Nephron (organoid): ENCODE results near the gene BBIP1.

Source experiments
- H3K27ac Mint-ChIP-seq, 3 experiments: 2 replicates each; pipeline ENCODE4 v1.8.0; 2020; ENCODE audit warnings: mixed read lengths in 3 of 3, mild to moderate bottlenecking in 2 of 3, moderate library complexity in 1 of 3
- H3K27me3 Mint-ChIP-seq: 2 replicates; pipeline ENCODE4 v1.8.0; 2021; ENCODE audit warnings: low read depth, mild to moderate bottlenecking, moderate library complexity, mixed read lengths
- H3K36me3 Mint-ChIP-seq: 2 replicates; pipeline ENCODE4 v1.8.0; 2020; ENCODE audit warnings: low read depth, mixed read lengths
- H3K4me1 Mint-ChIP-seq: 2 replicates; pipeline ENCODE4 v1.8.0; 2020; ENCODE audit warnings: mixed read lengths
- H3K4me3 Mint-ChIP-seq, 3 experiments: 2 replicates each; pipeline ENCODE4 v1.8.0; 2020; ENCODE audit warnings: mild to moderate bottlenecking in 3 of 3, mixed read lengths in 3 of 3, moderate library complexity in 2 of 3
- H3K9me3 Mint-ChIP-seq: 2 replicates; pipeline ENCODE4 v1.8.0; 2020; ENCODE audit warnings: mixed read lengths
- CTCF ChIP-seq, 3 experiments: fragments of 200-600 bp; sonication (generic); IDR thresholded peaks; one replicate each; pipeline ENCODE4 v1.5.0; 2021; ENCODE audit warnings: antibody characterized with exemption in 3 of 3; ENCODE audit not compliant: unreplicated experiment in 3 of 3

The BBIP1 gene

GRCh38 chr10:110964681-110965080 lies 45.7 kb upstream of the BBIP1 start:
- TF ChIP-seq CTCF (IDR thresholded peaks at IDR 0.05; ENCODE audit: unreplicated experiment in 3 of 3): no peak
- no peaks in the 10 kb centered on the region for H3K27me3 Mint-ChIP-seq
- H3K9me3 Mint-ChIP-seq: no peaks in the 10 kb centered on the region
- H3K27ac Mint-ChIP-seq: peak overlapping the region in 1 of 3 experiments; percentile 48
- H3K4me3 Mint-ChIP-seq: no peak overlapping the region
- H3K36me3 Mint-ChIP-seq: no peaks in the 10 kb centered on the region
- H3K4me1 Mint-ChIP-seq: peaks cover 12% of the 10 kb centered on the region

- Mint-ChIP-seq H3K4me3 (no peak overlapping the region), H3K9me3 (no peaks in the 10 kb centered on the region), H3K27ac (no peak overlapping the region), H3K36me3 (no peaks in the 10 kb centered on the region), H3K4me1 (peaks cover 17% of the 10 kb centered on the region), H3K27me3 (no peaks in the 10 kb centered on the region)
- no peak for TF ChIP-seq CTCF (IDR thresholded peaks at IDR 0.05; ENCODE audit: unreplicated experiment in 3 of 3)
Observed at GRCh38 chr10:110963162-110963561, 44.2 kb upstream of the BBIP1 start.

- no peaks in the 10 kb centered on the region for H3K36me3 Mint-ChIP-seq
- H3K4me1 Mint-ChIP-seq: peaks cover 17% of the 10 kb centered on the region
- no peak overlapping the region for H3K4me3 Mint-ChIP-seq
- no peaks in the 10 kb centered on the region for H3K9me3 Mint-ChIP-seq
- no peak overlapping the region for H3K27ac Mint-ChIP-seq
- TF ChIP-seq CTCF (IDR thresholded peaks at IDR 0.05; ENCODE audit: unreplicated experiment in 3 of 3): no peak
- no peaks in the 10 kb centered on the region for H3K27me3 Mint-ChIP-seq
Observed at GRCh38 chr10:110962443-110962842, 43.5 kb upstream of the BBIP1 start.

GRCh38 chr10:110960333-110960712 lies 41.3 kb upstream of the BBIP1 start:
- Mint-ChIP-seq H3K36me3 (peaks cover under 1% of the 10 kb centered on the region), H3K27me3 (no peaks in the 10 kb centered on the region), H3K9me3 (no peaks in the 10 kb centered on the region), H3K4me1 (peaks cover 17% of the 10 kb centered on the region), H3K27ac (no peak overlapping the region), H3K4me3 (no peak overlapping the region)
- TF ChIP-seq CTCF (IDR thresholded peaks at IDR 0.05; ENCODE audit: unreplicated experiment in 3 of 3): no peak

GRCh38 chr10:110959379-110960332 lies 40.7 kb upstream of the BBIP1 start:
- H3K27ac Mint-ChIP-seq: no peak overlapping the region
- H3K9me3 Mint-ChIP-seq: no peaks in the 10 kb centered on the region
- peaks cover 17% of the 10 kb centered on the region for H3K4me1 Mint-ChIP-seq
- no peak for TF ChIP-seq CTCF (IDR thresholded peaks at IDR 0.05; ENCODE audit: unreplicated experiment in 3 of 3)
- no peak overlapping the region for H3K4me3 Mint-ChIP-seq
- no peaks in the 10 kb centered on the region for H3K27me3 Mint-ChIP-seq
- peaks cover 5% of the 10 kb centered on the region for H3K36me3 Mint-ChIP-seq

GRCh38 chr10:110957606-110958005 lies 38.6 kb upstream of the BBIP1 start:
- H3K9me3 Mint-ChIP-seq: peaks cover 2% of the 10 kb centered on the region
- no peak for TF ChIP-seq CTCF (IDR thresholded peaks at IDR 0.05; ENCODE audit: unreplicated experiment in 3 of 3)
- peaks cover 15% of the 10 kb centered on the region for H3K4me1 Mint-ChIP-seq

More at GRCh38 chr10:110957606-110958005, 38.6 kb upstream of the BBIP1 start:
- Mint-ChIP-seq H3K36me3 (peaks cover 13% of the 10 kb centered on the region), H3K4me3 (no peak overlapping the region), H3K27me3 (no peaks in the 10 kb centered on the region), H3K27ac (no peak overlapping the region)
